ENCODE measurements around the gene CMIP.

Gene CMIP

DNA sequence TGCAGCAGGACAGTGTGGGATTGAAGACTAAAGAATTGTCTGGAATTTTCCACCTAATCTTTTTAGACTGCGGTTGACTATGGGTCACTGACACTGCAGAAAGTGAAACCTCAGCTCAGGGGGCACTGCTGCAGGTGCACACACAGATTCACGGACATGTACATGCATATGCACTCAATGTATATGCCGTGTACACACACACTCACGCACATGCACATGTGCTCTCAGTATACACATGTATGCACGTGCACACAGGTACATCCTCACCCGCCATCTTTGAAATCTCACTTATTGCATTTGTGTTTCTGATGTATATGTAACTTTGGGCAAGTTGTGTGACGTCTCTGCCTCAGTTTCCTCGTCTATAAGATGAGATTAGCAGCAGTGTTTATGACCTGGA is 27.3 kb downstream of the CMIP start:
- H3K36me3 ChIP-seq = peaks cover 13% of the 10 kb centered on the region
- H3K9me3 ChIP-seq = no peaks in the 10 kb centered on the region
- H3K27ac ChIP-seq = peak overlapping the region; percentile 96
- TF ChIP-seq CTCF (IDR thresholded peaks at IDR 0.05) = no peak
- H3K4me3 ChIP-seq (ENCODE audit: low read depth in 1 of 2, low read length in 1 of 2) = no peak overlapping the region
- H3K4me1 ChIP-seq (ENCODE audit: control insufficient read depth in 1 of 2, insufficient read depth in 1 of 2, low read depth in 1 of 2, low read length in 1 of 2) = peaks cover 99 to 100% of the 10 kb centered on the region in 2 experiments
- H3K27me3 ChIP-seq = no peaks in the 10 kb centered on the region

DNA sequence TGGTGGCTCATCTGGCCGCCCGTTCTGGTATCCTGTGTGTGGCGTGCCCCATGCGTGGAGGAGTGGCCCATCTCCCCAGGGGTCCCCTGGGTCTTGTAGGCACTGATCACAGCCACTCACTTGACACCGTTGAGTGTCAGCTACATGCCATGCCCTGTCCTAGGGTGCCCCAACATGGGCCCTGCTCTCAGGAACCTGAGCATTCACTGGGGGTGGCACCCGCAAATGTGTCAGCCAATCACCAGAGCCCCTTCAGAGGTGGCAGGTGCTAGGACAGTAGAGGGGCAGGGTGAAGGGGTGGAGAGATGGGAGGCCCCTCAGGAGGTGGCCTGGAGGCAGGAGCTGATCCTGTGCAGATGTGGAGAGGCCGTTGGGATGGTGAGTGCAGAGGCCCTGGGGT is 27.8 kb downstream of the CMIP start:
- H3K27ac ChIP-seq = peak overlapping the region; percentile 96
- H3K4me1 ChIP-seq (ENCODE audit: control insufficient read depth in 1 of 2, insufficient read depth in 1 of 2, low read depth in 1 of 2, low read length in 1 of 2) = peaks cover 99 to 100% of the 10 kb centered on the region in 2 experiments

GRCh38 chr16:81473066-81473488 is 28.5 kb downstream of the CMIP start:
- Histone ChIP-seq H3K9me3 (no peaks in the 10 kb centered on the region), H3K4me3 (ENCODE audit: low read depth in 1 of 2, low read length in 1 of 2) (no peak overlapping the region), H3K36me3 (peaks cover 13% of the 10 kb centered on the region), H3K27ac (peak overlapping the region; percentile 96), H3K27me3 (no peaks in the 10 kb centered on the region), H3K4me1 (ENCODE audit: control insufficient read depth in 1 of 2, insufficient read depth in 1 of 2, low read depth in 1 of 2, low read length in 1 of 2) (peaks cover 99 to 100% of the 10 kb centered on the region in 2 experiments)
- no peak for TF ChIP-seq CTCF (IDR thresholded peaks at IDR 0.05)

More for the DNA sequence above, 27.8 kb downstream of the CMIP start:
- Histone ChIP-seq H3K27me3 (no peaks in the 10 kb centered on the region), H3K36me3 (peaks cover 13% of the 10 kb centered on the region), H3K4me3 (ENCODE audit: low read depth in 1 of 2, low read length in 1 of 2) (no peak overlapping the region), H3K9me3 (no peaks in the 10 kb centered on the region)
- TF ChIP-seq CTCF (IDR thresholded peaks at IDR 0.05) = no peak

- no peaks in the 10 kb centered on the region for H3K9me3 ChIP-seq
- no peak for TF ChIP-seq CTCF (IDR thresholded peaks at IDR 0.05)
- H3K4me3 ChIP-seq (ENCODE audit: low read depth in 1 of 2, low read length in 1 of 2) = no peak overlapping the region
- H3K27me3 ChIP-seq = no peaks in the 10 kb centered on the region
- H3K27ac ChIP-seq = peak overlapping the region; percentile 97
- peaks cover 99 to 100% of the 10 kb centered on the region in 2 experiments for H3K4me1 ChIP-seq (ENCODE audit: control insufficient read depth in 1 of 2, insufficient read depth in 1 of 2, low read depth in 1 of 2, low read length in 1 of 2)
- H3K36me3 ChIP-seq = peaks cover 13% of the 10 kb centered on the region
These were observed 28.9 kb downstream of the CMIP start for GRCh38 chr16:81473558-81473957.

DNA sequence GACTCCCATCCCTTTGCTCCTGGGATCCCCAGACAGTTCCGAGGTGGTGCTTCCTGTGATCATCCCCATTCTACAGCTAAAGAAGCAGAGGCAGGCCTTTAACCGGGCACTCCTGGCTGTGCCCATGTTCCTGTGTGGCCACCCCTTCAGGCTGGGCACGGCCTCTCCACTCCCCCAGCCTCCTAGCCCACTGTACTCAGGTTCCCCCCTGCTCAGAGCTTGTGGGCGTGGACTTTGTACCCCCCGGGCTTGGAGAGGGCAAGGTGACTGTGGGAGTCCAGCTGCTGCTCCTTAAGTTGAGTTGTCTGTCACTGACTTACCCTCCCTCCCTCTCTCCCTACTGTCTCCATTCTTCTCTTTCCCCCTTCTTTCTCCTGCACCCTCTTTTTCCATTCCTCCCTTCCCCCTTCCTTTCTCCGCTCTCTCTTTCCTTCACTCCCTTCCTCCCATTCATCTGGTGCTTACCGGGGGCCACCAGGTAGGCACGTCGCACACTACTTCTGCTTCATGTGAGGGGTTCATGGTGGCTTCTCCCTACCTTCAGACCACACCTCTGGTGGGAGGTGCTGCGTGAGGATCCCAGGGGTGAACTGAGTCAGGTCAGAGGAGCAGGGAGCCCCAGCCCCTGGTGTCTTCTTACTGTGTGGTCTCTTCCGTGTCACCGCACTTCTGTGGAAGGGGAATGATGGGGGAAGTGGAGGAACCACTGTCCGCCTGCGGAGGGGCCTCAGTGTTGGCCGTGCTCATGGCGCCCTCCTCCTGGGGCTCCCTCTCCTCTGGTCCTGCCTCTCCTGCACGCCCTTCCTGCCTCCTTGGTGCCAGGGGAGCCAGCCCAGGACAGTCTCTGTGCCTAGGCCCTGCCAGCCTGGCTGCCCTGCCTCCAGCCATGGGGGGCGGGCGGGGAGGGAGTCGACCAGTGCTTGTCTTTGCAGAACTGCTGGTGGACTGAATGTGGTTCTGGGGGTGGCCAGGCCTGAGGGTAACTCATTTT is 29.7 kb downstream of the CMIP start:
- Histone ChIP-seq H3K27me3 (no peaks in the 10 kb centered on the region), H3K36me3 (peaks cover 13% of the 10 kb centered on the region), H3K9me3 (no peaks in the 10 kb centered on the region), H3K4me1 (ENCODE audit: control insufficient read depth in 1 of 2, insufficient read depth in 1 of 2, low read depth in 1 of 2, low read length in 1 of 2) (peaks cover 99 to 100% of the 10 kb centered on the region in 2 experiments), H3K4me3 (ENCODE audit: low read depth in 1 of 2, low read length in 1 of 2) (peak overlapping the region in 1 of 2 experiments; percentile 4), H3K27ac (peak overlapping the region; percentile 97)
- no peak for TF ChIP-seq CTCF (IDR thresholded peaks at IDR 0.05)
